H9 (cell line): ENCODE measurements around the gene MAP2K2. TPM values are rescaled to one million over a fixed set of nuclear protein-coding genes. Genes with fewer than 3 reads are reported as not detected.

ENCODE experiments used
- DNase-seq: peaks from one replicate; pipeline ENCODE4 v3.0.0-alpha.2; 2017
- H2AFZ ChIP-seq: one replicate; pipeline ENCODE4 v1.6.1; 2013; ENCODE audit warnings: mild to moderate bottlenecking, low read length, control low read depth, moderate library complexity
- H2AK5ac ChIP-seq: 2 replicates; pipeline ENCODE4 v1.6.1; 2013; ENCODE audit warnings: low read length, control low read depth, mixed read lengths; ENCODE audit not compliant: insufficient read length
- H2BK120ac ChIP-seq: one replicate; pipeline ENCODE4 v1.6.1; 2013; ENCODE audit warnings: low read depth, mild to moderate bottlenecking, low read length, control low read depth, inconsistent platforms; ENCODE audit not compliant: poor library complexity, severe bottlenecking
- H2BK12ac ChIP-seq: 2 replicates; pipeline ENCODE4 v1.6.1; 2013; ENCODE audit warnings: low read length, control low read depth, mixed read lengths, low read depth; ENCODE audit not compliant: insufficient read length
- H2BK15ac ChIP-seq: 2 replicates; pipeline ENCODE4 v1.6.1; 2013; ENCODE audit warnings: low read depth, low read length, control low read depth
- H2BK20ac ChIP-seq: one replicate; pipeline ENCODE4 v1.6.1; 2013; ENCODE audit warnings: low read depth, mild to moderate bottlenecking, low read length, control low read depth, inconsistent platforms; ENCODE audit not compliant: poor library complexity, severe bottlenecking
- H2BK5ac ChIP-seq: 2 replicates; pipeline ENCODE4 v1.6.1; 2013; ENCODE audit warnings: low read length, control low read depth, mixed read lengths; ENCODE audit not compliant: insufficient read length
- H3K14ac ChIP-seq: 2 replicates; pipeline ENCODE4 v1.6.1; 2013; ENCODE audit warnings: low read length, control low read depth; ENCODE audit not compliant: insufficient read depth
- H3K18ac ChIP-seq: 2 replicates; pipeline ENCODE4 v1.6.1; 2013; ENCODE audit warnings: low read depth, mild to moderate bottlenecking, mixed read lengths, low read length, control low read depth; ENCODE audit not compliant: insufficient read length
- H3K23ac ChIP-seq: 2 replicates; pipeline ENCODE4 v1.6.1; 2013; ENCODE audit warnings: low read length, control low read depth, mixed read lengths, low read depth; ENCODE audit not compliant: insufficient read length
- H3K23me2 ChIP-seq: 2 replicates; pipeline ENCODE4 v1.6.1; 2013; ENCODE audit warnings: low read depth, mild to moderate bottlenecking, mixed read lengths, low read length, control low read depth; ENCODE audit not compliant: insufficient read length, poor library complexity, severe bottlenecking
- H3K27ac ChIP-seq: 2 replicates; pipeline ENCODE4 v1.5.1; 2013; ENCODE audit warnings: low read length, control low read depth, mixed read lengths, low read depth; ENCODE audit not compliant: insufficient read length
- H3K27me3 ChIP-seq: 2 replicates; pipeline ENCODE4 v1.6.1; 2013; ENCODE audit warnings: low read length, control low read depth, inconsistent platforms; ENCODE audit not compliant: insufficient read depth
- H3K4ac ChIP-seq: 2 replicates; pipeline ENCODE4 v1.6.1; 2013; ENCODE audit warnings: low read depth, mild to moderate bottlenecking, control low read depth, inconsistent platforms, low read length, moderate library complexity
- H3K4me1 ChIP-seq: 2 replicates; pipeline ENCODE4 v1.6.1; 2013; ENCODE audit warnings: low read length, control low read depth, inconsistent platforms; ENCODE audit not compliant: insufficient read depth
- H3K4me2 ChIP-seq: 2 replicates; pipeline ENCODE4 v1.6.1; 2013; ENCODE audit warnings: low read length, control low read depth, mixed read lengths; ENCODE audit not compliant: insufficient read length, insufficient read depth
- H3K56ac ChIP-seq: 2 replicates; pipeline ENCODE4 v1.6.1; 2013; ENCODE audit warnings: low read depth, mild to moderate bottlenecking, mixed read lengths, low read length, control low read depth; ENCODE audit not compliant: insufficient read length
- H3K79me1 ChIP-seq: 2 replicates; pipeline ENCODE4 v1.6.1; 2013; ENCODE audit warnings: low read depth, mild to moderate bottlenecking, moderate library complexity, low read length, control low read depth, inconsistent platforms; ENCODE audit not compliant: insufficient read depth, poor library complexity, severe bottlenecking
- H3K79me2 ChIP-seq: 2 replicates; pipeline ENCODE4 v1.6.1; 2013; ENCODE audit warnings: low read length, control low read depth, inconsistent platforms; ENCODE audit not compliant: insufficient read depth
- H3K9ac ChIP-seq: 2 replicates; pipeline ENCODE4 v1.6.1; 2013; ENCODE audit warnings: low read length, control low read depth, mixed read lengths; ENCODE audit not compliant: insufficient read length; ENCODE audit errors: extremely low read depth
- H3K9me3 ChIP-seq: one replicate; pipeline ENCODE4 v1.6.1; 2013; ENCODE audit warnings: low read depth, low read length, inconsistent platforms; ENCODE audit not compliant: control insufficient read depth
- H3T11ph ChIP-seq: one replicate; pipeline ENCODE4 v1.6.1; 2013; ENCODE audit warnings: mild to moderate bottlenecking, low read length, control low read depth, inconsistent platforms
- H4K20me1 ChIP-seq: one replicate; pipeline ENCODE4 v1.6.1; 2013; ENCODE audit not compliant: control insufficient read depth, insufficient read length, insufficient read depth
- H4K5ac ChIP-seq: 2 replicates; pipeline ENCODE4 v1.6.1; 2013; ENCODE audit warnings: low read depth, mild to moderate bottlenecking, mixed read lengths, low read length, control low read depth; ENCODE audit not compliant: insufficient read length
- H4K8ac ChIP-seq: replicated peaks from 2 replicates; pipeline ENCODE4 v1.6.1; 2013; ENCODE audit warnings: low read length, control low read depth, mixed read lengths, low read depth; ENCODE audit not compliant: insufficient read length
- H4K91ac ChIP-seq: 2 replicates; pipeline ENCODE4 v1.6.1; 2013; ENCODE audit warnings: low read depth, mild to moderate bottlenecking, moderate library complexity, mixed read lengths, low read length, control low read depth; ENCODE audit not compliant: insufficient read length
- H3K27ac Mint-ChIP-seq, 3 experiments: 2 replicates in 2 of 3; 3 replicates in 1 of 3; pipeline ENCODE4 v1.8.0; 2020 to 2021; ENCODE audit warnings: mixed read lengths in 3 of 3, mild to moderate bottlenecking in 1 of 3, moderate library complexity in 1 of 3
- H3K27me3 Mint-ChIP-seq: 2 replicates; pipeline ENCODE4 v1.8.0; 2021; ENCODE audit warnings: low read depth, mild to moderate bottlenecking, moderate library complexity, mixed read lengths
- H3K36me3 Mint-ChIP-seq, 3 experiments: 2 replicates in 2 of 3; 3 replicates in 1 of 3; pipeline ENCODE4 v1.8.0; 2020 to 2021; ENCODE audit warnings: low read depth in 3 of 3, mixed read lengths in 3 of 3; ENCODE audit not compliant: insufficient read depth in 1 of 3
- H3K4me1 Mint-ChIP-seq, 2 experiments: 2 replicates each; pipeline ENCODE4 v1.8.0; 2020; ENCODE audit warnings: mixed read lengths in 2 of 2
- H3K4me3 Mint-ChIP-seq, 2 experiments: 2 replicates in 1 of 2; 3 replicates in 1 of 2; pipeline ENCODE4 v1.8.0; 2020 to 2021; ENCODE audit warnings: mild to moderate bottlenecking in 2 of 2, mixed read lengths in 2 of 2, moderate library complexity in 1 of 2
- H3K9me3 Mint-ChIP-seq, 2 experiments: 2 replicates in 1 of 2; 3 replicates in 1 of 2; pipeline ENCODE4 v1.8.0; 2020; ENCODE audit warnings: mild to moderate bottlenecking in 2 of 2, mixed read lengths in 2 of 2, moderate library complexity in 1 of 2
- WGBS: extraction: QIAGEN DNeasy Blood & Tissue Kit; methylation state at CpG from one replicate; pipeline ENCODE4 v1.1.7; 2013; ENCODE audit warnings: missing lambda C conversion rate, low lambda C conversion rate, mixed read lengths; ENCODE audit not compliant: insufficient read length; ENCODE audit errors: extremely low coverage; 5-methylcytosine and 5-hydroxymethylcytosine counted together
- total RNA-seq: library from RNA; stranded (reverse); gene quantifications from 2 replicates; pipeline ENCODE4 v1.2.1, GENCODE V29; 2021
- TF ChIP-seq, protein P1 (sequence below): fragments of 200-600 bp; sonication (generic); conservative IDR thresholded peaks from 3 replicates; pipeline ENCODE4 v1.8.0; 2021; ENCODE audit warnings: antibody characterized with exemption, mild to moderate bottlenecking

Gene MAP2K2
- total RNA-seq, 1 experiment from 2014 or later = 167 TPM

DNA sequence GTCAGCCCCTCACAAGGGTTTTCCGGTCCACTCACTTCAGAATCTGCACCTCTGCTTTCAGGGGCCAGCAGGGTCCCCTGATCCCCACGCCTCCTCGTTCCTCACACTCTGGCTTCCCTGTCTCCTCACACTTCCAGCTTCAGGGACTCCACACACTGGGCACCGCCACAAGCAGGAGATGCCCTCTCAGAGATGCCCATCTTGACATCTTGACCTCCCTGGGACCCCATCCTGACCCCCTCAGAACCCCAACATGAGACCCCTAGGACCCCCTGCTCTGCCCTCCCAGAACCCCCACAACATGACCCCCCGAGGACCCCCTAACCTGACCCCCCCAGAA, 2.7 kb downstream of the MAP2K2 start:
- H2AFZ ChIP-seq = no peak overlapping the region
- Mint-ChIP-seq H3K27me3 (no peaks in the 10 kb centered on the region; the same call in 1 of the 2 replicates), H3K36me3 (peaks cover 13 to 31% (median 27%) of the 10 kb centered on the region in 3 experiments; a peak in 6 of 7 replicates), H3K27ac (peak overlapping the region in 2 of 3 experiments; percentile 10 to 34; a peak in 2 of 7 replicates), H3K9me3 (no peaks in the 10 kb centered on the region; a peak in 2 of 5 replicates), H3K4me3 (peak overlapping the region in 1 of 2 experiments; percentile 42; a peak in 2 of 5 replicates), H3K4me1 (peaks cover 12 to 14% of the 10 kb centered on the region in 2 experiments)
- no peak overlapping the region for H3K18ac ChIP-seq
- H2BK20ac ChIP-seq = no peak overlapping the region
- H2BK120ac ChIP-seq = no peak overlapping the region
- no peak overlapping the region for H3K27ac ChIP-seq
- TF ChIP-seq, protein P1, sequence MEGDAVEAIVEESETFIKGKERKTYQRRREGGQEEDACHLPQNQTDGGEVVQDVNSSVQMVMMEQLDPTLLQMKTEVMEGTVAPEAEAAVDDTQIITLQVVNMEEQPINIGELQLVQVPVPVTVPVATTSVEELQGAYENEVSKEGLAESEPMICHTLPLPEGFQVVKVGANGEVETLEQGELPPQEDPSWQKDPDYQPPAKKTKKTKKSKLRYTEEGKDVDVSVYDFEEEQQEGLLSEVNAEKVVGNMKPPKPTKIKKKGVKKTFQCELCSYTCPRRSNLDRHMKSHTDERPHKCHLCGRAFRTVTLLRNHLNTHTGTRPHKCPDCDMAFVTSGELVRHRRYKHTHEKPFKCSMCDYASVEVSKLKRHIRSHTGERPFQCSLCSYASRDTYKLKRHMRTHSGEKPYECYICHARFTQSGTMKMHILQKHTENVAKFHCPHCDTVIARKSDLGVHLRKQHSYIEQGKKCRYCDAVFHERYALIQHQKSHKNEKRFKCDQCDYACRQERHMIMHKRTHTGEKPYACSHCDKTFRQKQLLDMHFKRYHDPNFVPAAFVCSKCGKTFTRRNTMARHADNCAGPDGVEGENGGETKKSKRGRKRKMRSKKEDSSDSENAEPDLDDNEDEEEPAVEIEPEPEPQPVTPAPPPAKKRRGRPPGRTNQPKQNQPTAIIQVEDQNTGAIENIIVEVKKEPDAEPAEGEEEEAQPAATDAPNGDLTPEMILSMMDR = no peak
- H3K23me2 ChIP-seq = peaks cover 11% of the 10 kb centered on the region
- no peaks in the 10 kb centered on the region for H4K20me1 ChIP-seq
- H3K79me1 ChIP-seq = peaks cover 7% of the 10 kb centered on the region
- no peak for DNase-seq
- H4K8ac ChIP-seq = no peak overlapping the region
- peaks cover 2% of the 10 kb centered on the region; the same call in 1 of the 2 replicates for H3K4me1 ChIP-seq
- no peaks in the 10 kb centered on the region for H3K9me3 ChIP-seq
- H3K27me3 ChIP-seq = no peaks in the 10 kb centered on the region
- peaks cover 11% of the 10 kb centered on the region; the same call in 1 of the 2 replicates for H3K79me2 ChIP-seq
- H3K56ac ChIP-seq = no peak overlapping the region
- H3K9ac ChIP-seq = no peak overlapping the region
- WGBS = no CpG with 5 or more reads among the region's 5 CpGs
- H4K91ac ChIP-seq = no peak overlapping the region
- H2AK5ac ChIP-seq = no peak overlapping the region
- H2BK15ac ChIP-seq = no peak overlapping the region
- no peak overlapping the region for H3K14ac ChIP-seq
- no peak overlapping the region for H3K4me2 ChIP-seq
- no peak overlapping the region for H2BK5ac ChIP-seq
- no peak overlapping the region for H4K5ac ChIP-seq
- H3T11ph ChIP-seq = no peak overlapping the region
- no peak overlapping the region for H3K23ac ChIP-seq
- H3K4ac ChIP-seq = no peak overlapping the region
- no peak overlapping the region for H2BK12ac ChIP-seq
